Smooth muscle cell (in vitro differentiated cells): Measurements from ENCODE around the gene IL1RAPL1. TPM values are rescaled to one million over a fixed set of nuclear protein-coding genes. Genes with fewer than 3 reads are reported as not detected.
A peak's percentile ranks its signal among the peaks of the same experiment; 100 is the strongest.

Experiments
- DNase-seq: peaks from one replicate; lab custom pipeline; 2025; ENCODE audit not compliant: unreplicated experiment; lab: John Stamatoyannopoulos, UW
- H2AFZ ChIP-seq: fragments of 200-600 bp; sonication (generic); 2 replicates; pipeline ENCODE4 v1.6.0; 2016; ENCODE audit warnings: antibody characterized with exemption, low read depth, mild to moderate bottlenecking
- H3F3A ChIP-seq: fragments of 200-600 bp; sonication (generic); 2 replicates; pipeline ENCODE4 v1.6.0; 2017; ENCODE audit warnings: antibody characterized with exemption, low read depth
- H3K27ac ChIP-seq: fragments of 200-600 bp; sonication (generic); 2 replicates; pipeline ENCODE4 v1.5.1; 2016; ENCODE audit warnings: low read depth, mild to moderate bottlenecking
- H3K27me3 ChIP-seq: fragments of 200-600 bp; sonication (generic); 2 replicates; pipeline ENCODE4 v1.6.1; 2016; ENCODE audit warnings: low read depth, mild to moderate bottlenecking
- H3K36me3 ChIP-seq: fragments of 200-600 bp; sonication (generic); 2 replicates; pipeline ENCODE4 v1.5.1; 2016; ENCODE audit warnings: low read depth
- H3K4me1 ChIP-seq: fragments of 200-600 bp; sonication (generic); 2 replicates; pipeline ENCODE4 v1.5.1; 2016; ENCODE audit warnings: low read depth
- H3K4me2 ChIP-seq: fragments of 200-600 bp; sonication (generic); 2 replicates; pipeline ENCODE4 v1.6.0; 2016; ENCODE audit warnings: mild to moderate bottlenecking
- H3K4me3 ChIP-seq: fragments of 200-600 bp; sonication (generic); 2 replicates; pipeline ENCODE4 v1.5.1; 2016; ENCODE audit warnings: mild to moderate bottlenecking
- H3K79me2 ChIP-seq: fragments of 200-600 bp; sonication (generic); 2 replicates; pipeline ENCODE4 v1.6.0; 2016; ENCODE audit warnings: low read depth, mild to moderate bottlenecking
- H3K9ac ChIP-seq: fragments of 200-600 bp; sonication (generic); 2 replicates; pipeline ENCODE4 v1.6.0; 2016; ENCODE audit warnings: low read depth
- H3K9me3 ChIP-seq: fragments of 200-600 bp; sonication (generic); replicated peaks from 2 replicates; pipeline ENCODE4 v1.5.1; 2016; ENCODE audit warnings: low read depth
- H4K20me1 ChIP-seq: fragments of 200-600 bp; sonication (generic); 2 replicates; pipeline ENCODE4 v1.6.0; 2016; ENCODE audit warnings: low read depth
- CTCF ChIP-seq: fragments of 200-600 bp; sonication (generic); IDR thresholded peaks from 2 replicates; pipeline ENCODE4 v1.5.1; 2017; ENCODE audit warnings: borderline replicate concordance, mild to moderate bottlenecking, antibody characterized with exemption; ENCODE audit not compliant: insufficient read depth, poor library complexity, severe bottlenecking
- WGBS: methylation state at CpG from one replicate; pipeline ENCODE4 v1.1.7; 2016; ENCODE audit warnings: low lambda C conversion rate; 5-methylcytosine and 5-hydroxymethylcytosine counted together
- polyA plus RNA-seq: library from polyadenylated mRNA; unstranded; fragments of >200 nt; fragmentation: Nextera tagmentation; extraction: Ambion mirVana; gene quantifications from 2 replicates; pipeline ENCODE4 v1.2.1, GENCODE V29; 2016
- total RNA-seq: library from RNA; depleted of rRNA; stranded (reverse); fragments of >200 nt; gene quantifications from 2 replicates; pipeline ENCODE4 v1.2.3, GENCODE V29; 2014

Gene IL1RAPL1
- total and polyA plus RNA-seq, 2 experiments from 2014 or later: 0.04 TPM; not detected in 1

GRCh38 chrX:29535212-29536162, 948.2 kb downstream of the IL1RAPL1 start:
- Histone ChIP-seq H4K20me1 (no peaks in the 10 kb centered on the region), H3K36me3 (no peaks in the 10 kb centered on the region), H2AFZ (no peak overlapping the region), H3F3A (no peaks in the 10 kb centered on the region), H3K79me2 (no peaks in the 10 kb centered on the region), H3K4me2 (no peak overlapping the region), H3K4me3 (no peak overlapping the region), H3K9me3 (no peaks in the 10 kb centered on the region), H3K9ac (no peak overlapping the region), H3K27me3 (no peaks in the 10 kb centered on the region), H3K27ac (peak overlapping the region; percentile 31), H3K4me1 (no peaks in the 10 kb centered on the region)
- TF ChIP-seq CTCF: no peak
- DNase-seq: no peak
- WGBS: 33% methylated on average over 1 of the region's 1 CpG

- WGBS: 71% methylated on average over 3 of the region's 3 CpGs
- Histone ChIP-seq H3K27ac (no peak overlapping the region), H3K9ac (no peak overlapping the region), H3K4me1 (no peaks in the 10 kb centered on the region), H3K79me2 (no peaks in the 10 kb centered on the region), H4K20me1 (no peaks in the 10 kb centered on the region), H3K9me3 (no peaks in the 10 kb centered on the region), H3F3A (no peaks in the 10 kb centered on the region), H2AFZ (no peak overlapping the region), H3K4me2 (no peak overlapping the region), H3K4me3 (no peak overlapping the region), H3K36me3 (no peaks in the 10 kb centered on the region), H3K27me3 (no peaks in the 10 kb centered on the region)
- no peak for DNase-seq
- no peak for TF ChIP-seq CTCF
Measured at GRCh38 chrX:29541038-29541437, 953.8 kb downstream of the IL1RAPL1 start.

- no peaks in the 10 kb centered on the region for H3K27me3 ChIP-seq
- H3K79me2 ChIP-seq: no peaks in the 10 kb centered on the region
- WGBS: 43% methylated on average over 1 of the region's 1 CpG
- no peaks in the 10 kb centered on the region for H4K20me1 ChIP-seq
- DNase-seq: no peak
- H3K4me1 ChIP-seq: no peaks in the 10 kb centered on the region
- H3F3A ChIP-seq: no peaks in the 10 kb centered on the region
- TF ChIP-seq CTCF: no peak
- H3K36me3 ChIP-seq: no peaks in the 10 kb centered on the region
- no peak overlapping the region for H3K27ac ChIP-seq
- no peak overlapping the region for H3K4me3 ChIP-seq
- H3K4me2 ChIP-seq: no peak overlapping the region
- H3K9me3 ChIP-seq: no peaks in the 10 kb centered on the region
- H3K9ac ChIP-seq: no peak overlapping the region
- H2AFZ ChIP-seq: no peak overlapping the region
Measured at GRCh38 chrX:29542152-29542551, 954.9 kb downstream of the IL1RAPL1 start.
